ENCODE measurements around the gene ZCWPW1. TPM values are rescaled to one million over a fixed set of nuclear protein-coding genes. Genes with fewer than 3 reads are reported as not detected.

ZCWPW1 gene
- total and polyA plus RNA-seq, 7 donors, result 3.5 to 13.2 (median 5.5) TPM

GRCh38 chr7:100469227-100470044 is 40.9 kb upstream of the ZCWPW1 start:
- Histone ChIP-seq H3K9me3 (no peaks in the 10 kb centered on the region), H3K36me3 (ENCODE audit: insufficient read depth in 1 of 2, low read depth in 1 of 2) (peaks cover 0 to 29% of the 10 kb centered on the region in 2 donors), H3K4me3 (no peak overlapping the region), H3K27ac (no peak overlapping the region), H3K4me1 (peaks cover 11% of the 10 kb centered on the region), H3K27me3 (ENCODE audit: insufficient read depth in 3 of 3, low read length in 2 of 3) (no peaks in the 10 kb centered on the region)
- TF ChIP-seq, protein P1, sequence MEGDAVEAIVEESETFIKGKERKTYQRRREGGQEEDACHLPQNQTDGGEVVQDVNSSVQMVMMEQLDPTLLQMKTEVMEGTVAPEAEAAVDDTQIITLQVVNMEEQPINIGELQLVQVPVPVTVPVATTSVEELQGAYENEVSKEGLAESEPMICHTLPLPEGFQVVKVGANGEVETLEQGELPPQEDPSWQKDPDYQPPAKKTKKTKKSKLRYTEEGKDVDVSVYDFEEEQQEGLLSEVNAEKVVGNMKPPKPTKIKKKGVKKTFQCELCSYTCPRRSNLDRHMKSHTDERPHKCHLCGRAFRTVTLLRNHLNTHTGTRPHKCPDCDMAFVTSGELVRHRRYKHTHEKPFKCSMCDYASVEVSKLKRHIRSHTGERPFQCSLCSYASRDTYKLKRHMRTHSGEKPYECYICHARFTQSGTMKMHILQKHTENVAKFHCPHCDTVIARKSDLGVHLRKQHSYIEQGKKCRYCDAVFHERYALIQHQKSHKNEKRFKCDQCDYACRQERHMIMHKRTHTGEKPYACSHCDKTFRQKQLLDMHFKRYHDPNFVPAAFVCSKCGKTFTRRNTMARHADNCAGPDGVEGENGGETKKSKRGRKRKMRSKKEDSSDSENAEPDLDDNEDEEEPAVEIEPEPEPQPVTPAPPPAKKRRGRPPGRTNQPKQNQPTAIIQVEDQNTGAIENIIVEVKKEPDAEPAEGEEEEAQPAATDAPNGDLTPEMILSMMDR (IDR thresholded peaks at IDR 0.05), result peak; percentile 92
- DNase-seq, result peak; percentile 88 to 94
- intact Hi-C loops (cut with DNase I), result loop anchor here (1.0 to 10.0 kb wide), 5 partner anchors 13 to 255 kb away; partner anchors contain the start of genes EPO (in 1 of the 2), GIGYF1 (in 1 of the 2) and NYAP1 (in 1 of the 2)
- peak; percentile 84 to 87 (median 86) for ATAC-seq
- 31 to 45% (median 34%) methylated on average over 11 to 13 of the region's 13 CpGs for whole genome bisulfite sequencing, 3 donors

DNA sequence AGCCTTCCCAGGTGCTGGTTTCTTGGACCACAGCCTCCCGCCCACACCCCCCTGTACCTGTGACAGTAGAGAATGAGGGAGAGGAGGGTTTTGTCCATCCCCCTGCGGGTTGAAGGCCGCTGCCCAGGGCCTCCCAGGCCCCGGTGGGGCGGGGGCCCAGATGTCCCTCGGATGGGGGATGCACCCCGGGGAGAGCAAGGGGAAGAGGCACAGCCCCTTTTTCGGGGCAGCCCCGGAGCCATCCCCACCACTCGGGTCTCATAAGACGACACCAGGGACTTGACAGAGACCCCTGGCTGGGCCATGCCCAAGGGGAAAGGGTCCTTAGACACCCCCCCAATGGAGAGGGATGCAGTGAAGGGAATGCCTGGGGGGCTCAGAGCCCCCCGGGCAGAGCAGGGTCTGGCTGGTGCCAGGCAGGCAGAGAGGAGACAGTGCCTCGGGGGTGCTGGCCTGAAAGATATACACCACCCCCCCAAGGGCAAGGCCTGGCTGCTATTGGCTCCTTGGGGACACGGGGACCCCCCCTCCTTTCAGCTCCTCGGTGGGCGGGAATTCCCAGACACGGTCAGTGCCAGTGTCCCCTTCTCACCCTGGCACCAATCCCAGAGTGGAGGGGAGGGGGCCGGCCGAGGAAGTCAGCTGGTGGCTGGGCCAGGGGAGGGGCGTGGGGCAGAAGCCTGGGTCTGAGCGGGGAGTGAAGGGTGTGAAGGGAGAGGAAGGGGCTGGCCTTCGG is 39.3 kb upstream of the ZCWPW1 start:
- Histone ChIP-seq H3K36me3 (ENCODE audit: insufficient read depth in 1 of 2, low read depth in 1 of 2) (peaks cover 0 to 13% of the 10 kb centered on the region in 2 donors), H3K4me1 (peaks cover 11% of the 10 kb centered on the region), H3K9me3 (no peaks in the 10 kb centered on the region), H3K27me3 (ENCODE audit: insufficient read depth in 3 of 3, low read length in 2 of 3) (no peaks in the 10 kb centered on the region), H3K4me3 (no peak overlapping the region), H3K27ac (no peak overlapping the region)
- no peak for DNase-seq
- ATAC-seq, result no peak
- 57 to 60% (median 57%) methylated on average over 20 to 22 of the region's 22 CpGs for WGBS, 3 donors
- intact Hi-C loops (cut with DNase I), result loop anchor here (2.0 to 5.0 kb wide), 4 partner anchors 15 to 257 kb away; partner anchors contain the start of genes GIGYF1 (in 1 of the 2) and NYAP1 (in 1 of the 2)
- TF ChIP-seq, protein P1 (IDR thresholded peaks at IDR 0.05), result no peak

GRCh38 chr7:100466653-100467605 is 38.4 kb upstream of the ZCWPW1 start:
- peaks cover 11% of the 10 kb centered on the region for H3K4me1 ChIP-seq
- no peak for ATAC-seq
- WGBS, 3 donors, result 66 to 72% (median 67%) methylated on average over 31 to 32 of the region's 32 CpGs

More at GRCh38 chr7:100466653-100467605, 38.4 kb upstream of the ZCWPW1 start:
- TF ChIP-seq, protein P1 (IDR thresholded peaks at IDR 0.05), result no peak
- H3K36me3 ChIP-seq (ENCODE audit: insufficient read depth in 1 of 2, low read depth in 1 of 2), result peaks cover 0 to 10% of the 10 kb centered on the region in 2 donors
- no peak for DNase-seq
- H3K4me3 ChIP-seq, result no peak overlapping the region
- H3K27ac ChIP-seq, result no peak overlapping the region
- no peaks in the 10 kb centered on the region for H3K27me3 ChIP-seq (ENCODE audit: insufficient read depth in 3 of 3, low read length in 2 of 3)
- H3K9me3 ChIP-seq, result no peaks in the 10 kb centered on the region
- intact Hi-C loops (cut with DNase I), result loop anchor here (2.0 to 5.0 kb wide), 3 partner anchors 95 to 258 kb away; partner anchors contain the start of gene GIGYF1 (in 1 of the 2)
